ENCODE measurements around the gene CR2.
A peak's percentile ranks its signal among the peaks of the same experiment; 100 is the strongest.
"Not testable (repeated sequence)": the region's sequence is repeated elsewhere in the genome, so short reads cannot be mapped to it uniquely, and the experiment has no call there.

CR2 gene

GRCh38 chr1:207470927-207471326 is 16.8 kb downstream of the CR2 start:
- no peak for DNase-seq
- Mint-ChIP-seq H3K27ac (no peak overlapping the region), H3K27me3 (ENCODE audit: low read depth, poor library complexity) (peaks cover 39% of the 10 kb centered on the region), H3K4me1 (no peaks in the 10 kb centered on the region), H3K4me3 (no peak overlapping the region), H3K36me3 (ENCODE audit: low read depth) (no peaks in the 10 kb centered on the region), H3K9me3 (no peaks in the 10 kb centered on the region)
- no peak for TF ChIP-seq CTCF (IDR thresholded peaks at IDR 0.05)

GRCh38 chr1:207474210-207474609 is 20.1 kb downstream of the CR2 start:
- no peaks in the 10 kb centered on the region for H3K36me3 Mint-ChIP-seq (ENCODE audit: low read depth)
- no peaks in the 10 kb centered on the region for H3K4me1 Mint-ChIP-seq
- no peak overlapping the region for H3K27ac Mint-ChIP-seq
- H3K4me3 Mint-ChIP-seq = no peak overlapping the region
- DNase-seq = no peak
- H3K9me3 Mint-ChIP-seq = no peaks in the 10 kb centered on the region
- H3K27me3 Mint-ChIP-seq (ENCODE audit: low read depth, poor library complexity) = peaks cover 24% of the 10 kb centered on the region
- TF ChIP-seq CTCF (IDR thresholded peaks at IDR 0.05) = no peak

- H3K36me3 Mint-ChIP-seq (ENCODE audit: low read depth) = no peaks in the 10 kb centered on the region
- H3K4me3 Mint-ChIP-seq = no peak overlapping the region
- DNase-seq = no peak
- H3K27ac Mint-ChIP-seq = no peak overlapping the region
- no peak for TF ChIP-seq CTCF (IDR thresholded peaks at IDR 0.05)
- peaks cover 45% of the 10 kb centered on the region for H3K27me3 Mint-ChIP-seq (ENCODE audit: low read depth, poor library complexity)
- H3K9me3 Mint-ChIP-seq = no peaks in the 10 kb centered on the region
- H3K4me1 Mint-ChIP-seq = no peaks in the 10 kb centered on the region
These were observed 32.1 kb downstream of the CR2 start for GRCh38 chr1:207486198-207486597.

- no peaks in the 10 kb centered on the region for H3K36me3 Mint-ChIP-seq (ENCODE audit: low read depth)
- no peak overlapping the region for H3K4me3 Mint-ChIP-seq
- H3K4me1 Mint-ChIP-seq = no peaks in the 10 kb centered on the region
- H3K27me3 Mint-ChIP-seq (ENCODE audit: low read depth, poor library complexity) = peaks cover 45% of the 10 kb centered on the region
- no peak for DNase-seq
- H3K27ac Mint-ChIP-seq = no peak overlapping the region
- TF ChIP-seq CTCF (IDR thresholded peaks at IDR 0.05) = no peak
- no peaks in the 10 kb centered on the region for H3K9me3 Mint-ChIP-seq
These were observed 33.5 kb downstream of the CR2 start for GRCh38 chr1:207487636-207488035.

GRCh38 chr1:207493212-207493611 is 39.1 kb downstream of the CR2 start:
- H3K4me3 Mint-ChIP-seq = no peak overlapping the region
- peaks cover 9% of the 10 kb centered on the region for H3K27me3 Mint-ChIP-seq (ENCODE audit: low read depth, poor library complexity)
- no peak for TF ChIP-seq CTCF (IDR thresholded peaks at IDR 0.05)
- no peaks in the 10 kb centered on the region for H3K9me3 Mint-ChIP-seq
- no peaks in the 10 kb centered on the region for H3K36me3 Mint-ChIP-seq (ENCODE audit: low read depth)
- no peak overlapping the region for H3K27ac Mint-ChIP-seq
- no peak for DNase-seq
- peaks cover 5% of the 10 kb centered on the region for H3K4me1 Mint-ChIP-seq

GRCh38 chr1:207494171-207494570 is 40.0 kb downstream of the CR2 start:
- H3K4me1 Mint-ChIP-seq = peaks cover 5% of the 10 kb centered on the region
- peaks cover 9% of the 10 kb centered on the region for H3K27me3 Mint-ChIP-seq (ENCODE audit: low read depth, poor library complexity)
- no peak for DNase-seq
- no peak overlapping the region for H3K27ac Mint-ChIP-seq
- H3K4me3 Mint-ChIP-seq = no peak overlapping the region
- TF ChIP-seq CTCF (IDR thresholded peaks at IDR 0.05) = no peak
- no peaks in the 10 kb centered on the region for H3K9me3 Mint-ChIP-seq
- H3K36me3 Mint-ChIP-seq (ENCODE audit: low read depth) = no peaks in the 10 kb centered on the region

- H3K27ac Mint-ChIP-seq; DNase-seq; H3K27me3 Mint-ChIP-seq (ENCODE audit: low read depth, poor library complexity); H3K36me3 Mint-ChIP-seq (ENCODE audit: low read depth); H3K9me3 Mint-ChIP-seq; H3K4me1 Mint-ChIP-seq: not testable (repeated sequence)
- peak overlapping the region; percentile 82 for H3K4me3 Mint-ChIP-seq
These were observed 41.2 kb downstream of the CR2 start for GRCh38 chr1:207495281-207495680.

All from nephron progenitor cell (in vitro differentiated cells).